Progenitor cell of endocrine pancreas (in vitro differentiated cells): ENCODE data around the gene FAM217B. TPM values are rescaled to one million over a fixed set of nuclear protein-coding genes. Genes with fewer than 3 reads are reported as not detected.

Experiments used
- DNase-seq: peaks from one replicate; pipeline ENCODE4 v3.0.0; 2021; ENCODE audit warnings: low spot score; ENCODE audit not compliant: unreplicated experiment
- H3K27ac Mint-ChIP-seq: 2 replicates; pipeline ENCODE4 v1.8.0; 2021; ENCODE audit warnings: mild to moderate bottlenecking, moderate library complexity, mixed read lengths
- H3K27me3 Mint-ChIP-seq: 2 replicates; pipeline ENCODE4 v1.8.0; 2021; ENCODE audit warnings: mixed read lengths
- H3K36me3 Mint-ChIP-seq: 2 replicates; pipeline ENCODE4 v1.8.0; 2022; ENCODE audit warnings: mixed read lengths; ENCODE audit not compliant: insufficient read depth
- H3K4me1 Mint-ChIP-seq: 2 replicates; pipeline ENCODE4 v1.8.0; 2021; ENCODE audit warnings: low read depth, mixed read lengths
- H3K4me3 Mint-ChIP-seq: 2 replicates; pipeline ENCODE4 v1.8.0; 2021; ENCODE audit warnings: low read depth, mild to moderate bottlenecking, moderate library complexity, mixed read lengths
- H3K9me3 Mint-ChIP-seq: 2 replicates; pipeline ENCODE4 v1.8.0; 2021; ENCODE audit warnings: low read depth, mixed read lengths
- CTCF ChIP-seq: fragments of 200-600 bp; sonication (generic); IDR thresholded peaks from one replicate; pipeline ENCODE4 v1.5.0; 2021; ENCODE audit warnings: antibody characterized with exemption, mild to moderate bottlenecking; ENCODE audit not compliant: unreplicated experiment
- total RNA-seq: library from RNA; stranded (reverse); gene quantifications from 2 replicates; pipeline ENCODE4 v1.2.1, GENCODE V29; 2021

The FAM217B gene
- total RNA-seq, 1 donor from 2014 or later: 18.0 TPM

DNA sequence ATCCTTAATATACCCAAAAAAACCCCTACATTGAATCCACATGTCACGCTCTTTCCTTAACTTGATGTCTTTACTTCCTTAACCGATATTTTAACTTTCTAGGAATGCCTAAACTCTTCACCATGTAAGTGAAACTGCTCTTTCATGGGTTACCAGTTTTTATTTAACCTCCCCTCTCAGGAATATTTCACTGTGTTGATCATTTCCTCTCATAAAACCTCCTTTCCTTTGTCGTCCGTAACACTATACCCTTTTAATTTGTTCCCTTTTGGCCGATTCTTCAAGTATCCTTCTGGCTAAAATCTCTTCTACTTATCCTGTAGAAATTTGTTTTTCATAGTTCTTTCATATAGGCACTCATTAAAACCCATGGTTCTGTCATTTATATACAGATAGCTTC, 31.3 kb upstream of the FAM217B start:
- Mint-ChIP-seq H3K4me3 (no peak overlapping the region), H3K36me3 (no peaks in the 10 kb centered on the region), H3K27me3 (peaks cover 13% of the 10 kb centered on the region), H3K4me1 (no peaks in the 10 kb centered on the region), H3K9me3 (no peaks in the 10 kb centered on the region), H3K27ac (no peak overlapping the region)
- DNase-seq: no peak
- no peak for TF ChIP-seq CTCF

DNA sequence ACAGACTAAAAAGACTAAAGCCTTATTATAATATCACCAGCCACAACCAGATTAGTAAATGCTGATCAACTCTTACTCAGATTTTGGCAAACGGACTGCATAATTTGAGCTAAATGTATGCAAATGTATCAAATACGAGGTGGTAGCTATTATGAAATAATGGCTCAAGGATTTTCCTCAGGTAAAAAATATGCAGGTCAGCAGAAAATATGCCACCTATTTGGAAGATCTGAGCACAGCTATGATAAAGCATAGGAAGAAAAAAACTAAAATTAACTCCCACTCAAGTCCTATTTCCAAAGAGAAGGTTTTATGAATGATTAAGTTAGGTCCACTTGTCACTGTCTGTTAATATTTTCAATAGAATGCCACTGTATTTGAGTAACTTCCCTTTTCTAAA, 29.1 kb upstream of the FAM217B start:
- Mint-ChIP-seq H3K27ac (no peak overlapping the region), H3K4me1 (no peaks in the 10 kb centered on the region), H3K36me3 (no peaks in the 10 kb centered on the region), H3K4me3 (no peak overlapping the region), H3K27me3 (peaks cover 6% of the 10 kb centered on the region), H3K9me3 (no peaks in the 10 kb centered on the region)
- no peak for DNase-seq
- no peak for TF ChIP-seq CTCF

- H3K4me1 Mint-ChIP-seq: no peaks in the 10 kb centered on the region
- H3K36me3 Mint-ChIP-seq: no peaks in the 10 kb centered on the region
- no peak for TF ChIP-seq CTCF
- H3K4me3 Mint-ChIP-seq: no peak overlapping the region
- H3K9me3 Mint-ChIP-seq: no peaks in the 10 kb centered on the region
- DNase-seq: no peak
- peaks cover 3% of the 10 kb centered on the region for H3K27me3 Mint-ChIP-seq
- no peak overlapping the region for H3K27ac Mint-ChIP-seq
Observed at GRCh38 chr20:59912609-59913008, 27.6 kb upstream of the FAM217B start.

- DNase-seq: no peak
- Mint-ChIP-seq H3K27me3 (no peaks in the 10 kb centered on the region), H3K4me1 (peaks cover 17% of the 10 kb centered on the region), H3K27ac (no peak overlapping the region), H3K9me3 (no peaks in the 10 kb centered on the region), H3K4me3 (no peak overlapping the region), H3K36me3 (no peaks in the 10 kb centered on the region)
- no peak for TF ChIP-seq CTCF
Observed at GRCh38 chr20:59920944-59921343, 19.2 kb upstream of the FAM217B start.

GRCh38 chr20:59923514-59923913, 16.7 kb upstream of the FAM217B start:
- Mint-ChIP-seq H3K9me3 (no peaks in the 10 kb centered on the region), H3K4me1 (peaks cover 21% of the 10 kb centered on the region), H3K4me3 (no peak overlapping the region), H3K27ac (no peak overlapping the region), H3K27me3 (no peaks in the 10 kb centered on the region), H3K36me3 (no peaks in the 10 kb centered on the region)
- DNase-seq: no peak
- TF ChIP-seq CTCF: no peak
